ENCODE results near the gene LINC00237. TPM values are rescaled to one million over a fixed set of nuclear protein-coding genes. Genes with fewer than 3 reads are reported as not detected.

Gene LINC00237
- total RNA-seq, 4 donors from 2014 or later = 0.33 TPM; not detected in 3

GRCh38 chr20:21126581-21126870 is 20.4 kb upstream of the LINC00237 start:
- intact Hi-C loops (cut with DNase I) = loop anchor here (10.0 kb wide), 1 partner anchor 268 kb away; the partner anchor contains the start of gene NKX2-4
- TF ChIP-seq CTCF (IDR thresholded peaks at IDR 0.05) (no peak), POLR2A (IDR thresholded peaks at IDR 0.05) (no peak)
- WGBS, 2 donors = 14 to 15% methylated on average over 8 of the region's 8 CpGs
- Histone ChIP-seq H3K36me3 (no peaks in the 10 kb centered on the region), H3K4me3 (replicated peaks in 1 of 3) (peak overlapping the region; percentile 69 to 99 (median 88)), H3K27me3 (no peaks in the 10 kb centered on the region), H3K4me1 (peaks cover 8 to 12% of the 10 kb centered on the region in 2 donors), H3K9me3 (no peaks in the 10 kb centered on the region), H3K27ac (peak overlapping the region in 1 of 3 donors; percentile 84)
- no peak for DNase-seq

GRCh38 chr20:21125849-21126580 is 19.9 kb upstream of the LINC00237 start, which contains the start of gene KIZ:
Gene KIZ, plus strand, starts transcription at chr20:21126082. Its CDS starts 34 bp downstream, at chr20:21126116.
- Histone ChIP-seq H3K27me3 (no peaks in the 10 kb centered on the region), H3K36me3 (no peaks in the 10 kb centered on the region), H3K4me3 (replicated peaks in 1 of 3) (peak within 1 kb of the TSS; percentile 69 to 99 (median 88)), H3K4me1 (peaks cover 8 to 12% of the 10 kb centered on the region in 2 donors), H3K9me3 (no peaks in the 10 kb centered on the region), H3K27ac (peak within 1 kb of the TSS; percentile 40 to 84 (median 64))
- intact Hi-C loops (cut with DNase I) = loop anchor here (10.0 kb wide), 1 partner anchor 269 kb away; the partner anchor contains the start of gene NKX2-4
- TF ChIP-seq POLR2A (IDR thresholded peaks at IDR 0.05) (peak in 1 of 2 donors; percentile 92), CTCF (IDR thresholded peaks at IDR 0.05) (peak in 3 of 6 experiments; percentile 38 to 56 (median 50))
- DNase-seq = peak; percentile 95 to 97
- WGBS, 2 donors = 0 to 1% methylated on average over 15 to 25 of the region's 66 CpGs

GRCh38 chr20:21125072-21125848 is 19.1 kb upstream of the LINC00237 start:
- Histone ChIP-seq H3K4me1 (peaks cover 8 to 12% of the 10 kb centered on the region in 2 donors), H3K4me3 (replicated peaks in 1 of 3) (peak overlapping the region; percentile 19 to 88 (median 40)), H3K36me3 (no peaks in the 10 kb centered on the region), H3K9me3 (no peaks in the 10 kb centered on the region), H3K27ac (peak overlapping the region; percentile 34 to 53 (median 40)), H3K27me3 (no peaks in the 10 kb centered on the region)
- peak; percentile 43 to 47 for DNase-seq
- intact Hi-C loops (cut with DNase I) = loop anchor here (10.0 kb wide), 1 partner anchor 270 kb away; the partner anchor contains the start of gene NKX2-4
- peak in 3 of 6 experiments; percentile 10 to 33 (median 14) for TF ChIP-seq CTCF (IDR thresholded peaks at IDR 0.05)
- no peak for TF ChIP-seq POLR2A (IDR thresholded peaks at IDR 0.05)
- 7 to 10% methylated on average over 25 of the region's 25 CpGs for WGBS, 2 donors

GRCh38 chr20:21124190-21124589 is 18.0 kb upstream of the LINC00237 start:
- no peak overlapping the region for H3K27ac ChIP-seq
- WGBS, 2 donors = 96 to 98% methylated on average over 3 of the region's 3 CpGs
- no peak for DNase-seq
- H3K9me3 ChIP-seq = no peaks in the 10 kb centered on the region
- TF ChIP-seq POLR2A (IDR thresholded peaks at IDR 0.05) (no peak), CTCF (IDR thresholded peaks at IDR 0.05) (no peak)
- no peaks in the 10 kb centered on the region for H3K27me3 ChIP-seq
- no peaks in the 10 kb centered on the region for H3K36me3 ChIP-seq
- H3K4me3 ChIP-seq (replicated peaks in 1 of 3) = no peak overlapping the region
- intact Hi-C loops (cut with DNase I) = loop anchor here (10.0 kb wide), 1 partner anchor 271 kb away; the partner anchor contains the start of gene NKX2-4
- peaks cover 8 to 12% of the 10 kb centered on the region in 2 donors for H3K4me1 ChIP-seq

Measured in thyroid gland (tissue), 4 donors.